Activated naive CD4-positive, alpha-beta T cell treated with anti-CD3 and anti-CD28 coated beads, Interleukin-2, amount 10 ng/mL, durations not matched to agents 7 days and 5 days (primary cell): ENCODE measurements around the gene PSMF1.

ENCODE experiments used
- CTCF ChIA-PET: fragments of 350-600 bp; sonication (Branson Sonifier 250); formaldehyde crosslinking; loops from one replicate; lab custom pipeline; 2021; ENCODE audit warnings: antibody characterized with exemption; lab: Charles Lee
- DNase-seq: peaks from one replicate; pipeline ENCODE4 v3.0.0-alpha.2; 2020
- H3K27ac Mint-ChIP-seq: one replicate; pipeline ENCODE4 v1.8.0; 2021; ENCODE audit warnings: mild to moderate bottlenecking, moderate library complexity, mixed read lengths
- H3K27me3 Mint-ChIP-seq: one replicate; pipeline ENCODE4 v1.8.0; 2021; ENCODE audit warnings: mild to moderate bottlenecking, mixed read lengths
- H3K36me3 Mint-ChIP-seq: one replicate; pipeline ENCODE4 v1.8.0; 2021; ENCODE audit warnings: mixed read lengths
- H3K4me1 Mint-ChIP-seq: one replicate; pipeline ENCODE4 v1.8.0; 2021; ENCODE audit warnings: mixed read lengths
- H3K4me3 Mint-ChIP-seq: one replicate; pipeline ENCODE4 v1.8.0; 2021; ENCODE audit warnings: mild to moderate bottlenecking, moderate library complexity, mixed read lengths
- H3K9me3 Mint-ChIP-seq: one replicate; pipeline ENCODE4 v1.8.0; 2021; ENCODE audit warnings: mixed read lengths

Gene PSMF1

DNA sequence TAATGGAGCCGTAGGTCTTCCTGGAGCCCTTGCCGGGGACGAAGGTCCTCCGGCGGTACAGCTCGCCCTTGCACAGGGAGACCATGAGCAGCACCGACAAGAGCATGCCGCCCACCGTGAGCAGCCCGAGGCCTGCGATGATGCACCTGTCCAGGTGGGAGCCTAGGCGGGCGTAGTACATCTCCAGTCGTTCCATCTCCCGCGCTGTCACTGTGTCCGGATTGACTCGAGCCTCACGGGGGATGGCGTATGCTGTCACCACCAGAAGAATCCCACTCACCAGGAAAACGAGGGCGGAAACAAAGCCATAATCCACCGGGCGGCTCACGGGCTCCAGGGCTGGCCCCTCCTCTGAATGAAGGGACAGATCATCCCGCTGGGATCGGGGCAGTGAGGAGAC, 62.5 kb downstream of the PSMF1 start:
- CTCF ChIA-PET = interaction anchor here (0.7 to 1.4 kb wide), 3 partner anchors 9 to 225 kb away, joined by 3 to 5 read pairs (median 3); no protein-coding TSS in a partner anchor
- Mint-ChIP-seq H3K4me1 (peaks cover 8% of the 10 kb centered on the region), H3K9me3 (no peaks in the 10 kb centered on the region), H3K4me3 (no peak overlapping the region), H3K27me3 (peaks cover 29% of the 10 kb centered on the region), H3K27ac (no peak overlapping the region), H3K36me3 (no peaks in the 10 kb centered on the region)
- no peak for DNase-seq

DNA sequence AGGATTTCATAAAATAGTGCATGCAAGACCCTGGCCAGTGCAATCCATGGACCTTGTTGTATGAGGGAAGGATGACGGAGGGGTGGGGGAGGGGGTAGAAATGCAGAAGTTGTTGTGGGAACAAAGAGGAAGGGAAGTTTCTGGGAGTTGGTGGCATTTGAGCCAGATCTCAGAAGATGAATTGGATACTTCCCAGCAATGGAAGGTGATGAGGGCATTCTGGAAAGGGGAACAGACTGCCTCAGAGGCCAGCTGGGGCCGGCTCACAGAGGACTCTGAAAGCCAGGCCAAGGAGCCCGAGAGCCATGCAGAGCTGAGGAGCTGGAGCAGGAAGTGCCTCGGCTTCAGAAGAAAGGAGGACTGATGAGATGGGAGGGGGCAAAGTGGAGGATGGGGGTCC, 63.7 kb downstream of the PSMF1 start:
- no peaks in the 10 kb centered on the region for H3K9me3 Mint-ChIP-seq
- peaks cover 29% of the 10 kb centered on the region for H3K27me3 Mint-ChIP-seq
- H3K36me3 Mint-ChIP-seq = no peaks in the 10 kb centered on the region
- H3K27ac Mint-ChIP-seq = no peak overlapping the region
- no peak for DNase-seq
- CTCF ChIA-PET = no interaction called here
- peaks cover 11% of the 10 kb centered on the region for H3K4me1 Mint-ChIP-seq
- no peak overlapping the region for H3K4me3 Mint-ChIP-seq

GRCh38 chr20:1183153-1183552, 64.8 kb downstream of the PSMF1 start:
- DNase-seq = no peak
- H3K9me3 Mint-ChIP-seq = no peaks in the 10 kb centered on the region
- CTCF ChIA-PET = interaction anchor here (1.1 kb wide), 1 partner anchor 226 kb away, joined by 4 read pairs; no protein-coding TSS in a partner anchor
- peaks cover 29% of the 10 kb centered on the region for H3K27me3 Mint-ChIP-seq
- no peaks in the 10 kb centered on the region for H3K36me3 Mint-ChIP-seq
- H3K4me3 Mint-ChIP-seq = no peak overlapping the region
- peak overlapping the region; percentile 60 for H3K27ac Mint-ChIP-seq
- peaks cover 11% of the 10 kb centered on the region for H3K4me1 Mint-ChIP-seq

- Mint-ChIP-seq H3K36me3 (no peaks in the 10 kb centered on the region), H3K4me1 (peaks cover 11% of the 10 kb centered on the region), H3K4me3 (peak overlapping the region; percentile 71), H3K9me3 (no peaks in the 10 kb centered on the region), H3K27ac (no peak overlapping the region), H3K27me3 (peaks cover 33% of the 10 kb centered on the region)
- CTCF ChIA-PET = interaction anchor here (0.7 to 1.2 kb wide), 3 partner anchors 8 to 129 kb away, joined by 3 to 4 read pairs (median 4); no protein-coding TSS in a partner anchor
- DNase-seq = no peak
Measured at GRCh38 chr20:1184260-1184637, 65.8 kb downstream of the PSMF1 start.

GRCh38 chr20:1184638-1185315, 66.4 kb downstream of the PSMF1 start, which contains the start of gene TMEM74B:
Gene TMEM74B (minus strand): TSS chr20:1184981. CDS start chr20:1183801, 1,180 bp downstream.
- peaks cover 11% of the 10 kb centered on the region for H3K4me1 Mint-ChIP-seq
- peak within 1 kb of the TSS; percentile 71 for H3K4me3 Mint-ChIP-seq
- H3K27me3 Mint-ChIP-seq = peaks cover 38% of the 10 kb centered on the region
- no peak within 1 kb of the TSS for H3K27ac Mint-ChIP-seq
- no peak for DNase-seq
- no peaks in the 10 kb centered on the region for H3K9me3 Mint-ChIP-seq
- CTCF ChIA-PET = interaction anchor here (0.7 to 1.2 kb wide), 4 partner anchors 9 to 128 kb away, joined by 3 to 4 read pairs (median 4); no protein-coding TSS in a partner anchor
- H3K36me3 Mint-ChIP-seq = no peaks in the 10 kb centered on the region

- no peaks in the 10 kb centered on the region for H3K9me3 Mint-ChIP-seq
- H3K4me3 Mint-ChIP-seq = peak overlapping the region; percentile 33
- CTCF ChIA-PET = interaction anchor here (0.7 to 3.3 kb wide), 3 partner anchors 9 to 77 kb away, joined by 4 to 14 read pairs (median 4); no protein-coding TSS in a partner anchor
- H3K36me3 Mint-ChIP-seq = no peaks in the 10 kb centered on the region
- H3K27ac Mint-ChIP-seq = no peak overlapping the region
- H3K4me1 Mint-ChIP-seq = peaks cover 11% of the 10 kb centered on the region
- DNase-seq = no peak
- H3K27me3 Mint-ChIP-seq = peaks cover 44% of the 10 kb centered on the region
Measured at GRCh38 chr20:1185316-1185741, 66.9 kb downstream of the PSMF1 start.

DNA sequence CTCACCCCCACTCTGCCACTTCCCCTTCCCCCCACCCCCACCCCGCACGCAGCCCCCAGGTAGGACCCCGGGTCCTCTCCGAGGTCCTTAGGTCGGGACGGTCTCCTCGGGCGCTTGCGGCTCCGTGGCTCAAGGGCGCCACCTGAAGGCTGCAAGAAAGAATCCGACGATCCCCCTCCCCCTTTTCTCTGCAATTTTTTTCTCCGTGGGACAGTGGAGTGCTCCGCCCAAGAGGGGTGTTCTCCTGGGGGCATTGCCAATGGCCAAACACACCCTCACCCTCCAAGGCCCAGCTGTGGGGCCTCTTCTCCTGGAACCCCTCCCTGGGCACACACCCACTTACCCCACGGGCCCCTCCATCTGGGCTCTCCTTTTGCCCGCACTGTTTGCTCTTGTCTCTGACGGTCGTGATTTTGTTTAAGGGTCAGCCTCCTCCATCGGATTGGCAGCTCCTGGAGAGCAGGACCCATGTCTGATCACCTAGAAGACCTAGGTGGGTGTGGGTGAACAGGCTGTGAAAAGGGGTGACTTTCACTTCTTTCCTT, 67.5 kb downstream of the PSMF1 start:
- DNase-seq = peak; percentile 70
- Mint-ChIP-seq H3K27ac (no peak overlapping the region), H3K27me3 (peaks cover 48% of the 10 kb centered on the region), H3K4me3 (peak overlapping the region; percentile 58), H3K4me1 (peaks cover 11% of the 10 kb centered on the region), H3K36me3 (no peaks in the 10 kb centered on the region), H3K9me3 (no peaks in the 10 kb centered on the region)
- CTCF ChIA-PET = interaction anchor here (1.2 to 3.3 kb wide), 3 partner anchors 14 to 78 kb away, joined by 4 to 14 read pairs (median 11); no protein-coding TSS in a partner anchor

DNA sequence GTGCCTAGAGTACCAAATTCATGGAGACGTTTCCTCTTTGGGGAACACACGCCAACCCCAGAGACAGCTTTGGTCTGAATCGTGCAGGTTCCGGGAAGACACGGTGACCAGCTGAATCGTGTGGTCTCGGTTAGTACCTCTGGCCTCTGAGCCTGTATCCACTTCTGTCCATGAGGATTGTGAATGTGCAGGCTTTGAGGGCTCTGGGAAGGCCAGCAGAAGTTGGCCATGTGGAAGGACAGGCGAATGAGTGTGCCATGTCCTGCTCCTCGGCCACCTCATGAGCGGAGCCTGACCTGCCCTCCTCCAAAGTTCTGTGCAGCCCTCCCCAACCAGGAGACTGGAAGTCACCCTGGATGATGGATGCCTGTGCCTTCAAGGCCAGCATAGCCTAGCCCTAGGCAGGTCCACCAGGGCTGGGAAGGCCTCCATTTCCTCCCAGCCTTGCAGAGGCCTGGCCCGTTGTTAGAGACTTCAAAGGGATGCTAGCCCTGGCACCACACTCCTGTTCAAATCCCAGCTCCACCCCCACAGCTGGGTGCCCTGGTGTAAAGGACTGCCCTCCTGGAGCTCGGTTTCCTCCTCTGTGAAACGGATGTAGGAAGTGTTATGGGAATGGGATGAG, 68.1 kb downstream of the PSMF1 start:
- peaks cover 49% of the 10 kb centered on the region for H3K27me3 Mint-ChIP-seq
- peaks cover 11% of the 10 kb centered on the region for H3K4me1 Mint-ChIP-seq
- no peak for DNase-seq
- CTCF ChIA-PET = interaction anchor here (1.0 to 3.3 kb wide), 4 partner anchors 11 to 78 kb away, joined by 3 to 14 read pairs (median 8); no protein-coding TSS in a partner anchor
- H3K36me3 Mint-ChIP-seq = no peaks in the 10 kb centered on the region
- H3K4me3 Mint-ChIP-seq = no peak overlapping the region
- no peaks in the 10 kb centered on the region for H3K9me3 Mint-ChIP-seq
- no peak overlapping the region for H3K27ac Mint-ChIP-seq

- no peaks in the 10 kb centered on the region for H3K9me3 Mint-ChIP-seq
- DNase-seq = no peak
- peaks cover 11% of the 10 kb centered on the region for H3K4me1 Mint-ChIP-seq
- no peaks in the 10 kb centered on the region for H3K36me3 Mint-ChIP-seq
- peaks cover 42% of the 10 kb centered on the region for H3K27me3 Mint-ChIP-seq
- H3K4me3 Mint-ChIP-seq = no peak overlapping the region
- no peak overlapping the region for H3K27ac Mint-ChIP-seq
- CTCF ChIA-PET = interaction anchor here (0.7 to 3.3 kb wide), 5 partner anchors 10 to 80 kb away, joined by 3 to 14 read pairs (median 3); no protein-coding TSS in a partner anchor
Measured at GRCh38 chr20:1187605-1188171, 69.3 kb downstream of the PSMF1 start.

GRCh38 chr20:1188347-1188746, 69.9 kb downstream of the PSMF1 start:
- Mint-ChIP-seq H3K4me3 (no peak overlapping the region), H3K36me3 (no peaks in the 10 kb centered on the region), H3K4me1 (peaks cover 11% of the 10 kb centered on the region), H3K27ac (no peak overlapping the region), H3K9me3 (no peaks in the 10 kb centered on the region), H3K27me3 (peaks cover 35% of the 10 kb centered on the region)
- CTCF ChIA-PET = interaction anchor here (2.4 to 3.3 kb wide), 2 partner anchors 11 to 80 kb away, joined by 11 to 14 read pairs; no protein-coding TSS in a partner anchor
- no peak for DNase-seq

DNA sequence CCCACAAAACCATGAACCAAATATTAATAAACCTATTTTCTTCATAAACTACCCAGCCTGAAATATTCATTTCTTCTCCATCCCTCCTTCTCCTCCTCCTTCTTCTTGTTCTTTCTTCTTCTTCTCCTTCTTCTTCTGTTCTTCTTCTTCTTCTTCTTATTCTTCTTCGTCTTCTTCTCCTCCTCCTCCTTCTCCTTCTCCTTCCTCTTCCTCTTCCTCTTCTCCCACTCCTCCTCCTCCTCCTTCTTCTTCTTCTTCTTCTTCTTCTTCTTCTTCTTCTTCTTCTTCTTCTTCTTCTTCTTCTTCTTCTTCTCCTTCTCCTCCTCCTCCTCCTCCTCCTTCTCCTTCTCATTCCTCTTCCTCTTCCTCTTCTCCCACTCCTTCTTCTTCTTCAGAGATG, 71.4 kb downstream of the PSMF1 start:
- H3K4me1 Mint-ChIP-seq = peaks cover 5% of the 10 kb centered on the region
- DNase-seq = no peak
- no peaks in the 10 kb centered on the region for H3K36me3 Mint-ChIP-seq
- CTCF ChIA-PET = interaction anchor here (0.6 kb wide), 1 partner anchor 72 kb away, joined by 3 read pairs; no protein-coding TSS in a partner anchor
- no peak overlapping the region for H3K27ac Mint-ChIP-seq
- peaks cover 20% of the 10 kb centered on the region for H3K27me3 Mint-ChIP-seq
- no peak overlapping the region for H3K4me3 Mint-ChIP-seq
- H3K9me3 Mint-ChIP-seq = no peaks in the 10 kb centered on the region

- CTCF ChIA-PET = no interaction called here
- Mint-ChIP-seq H3K27me3 (peaks cover 24% of the 10 kb centered on the region), H3K9me3 (no peaks in the 10 kb centered on the region), H3K4me3 (no peak overlapping the region), H3K27ac (no peak overlapping the region), H3K36me3 (no peaks in the 10 kb centered on the region), H3K4me1 (peaks cover 4% of the 10 kb centered on the region)
- DNase-seq = no peak
Measured at GRCh38 chr20:1190847-1191246, 72.4 kb downstream of the PSMF1 start.

- Mint-ChIP-seq H3K27ac (no peak overlapping the region), H3K4me3 (no peak overlapping the region), H3K27me3 (peaks cover 28% of the 10 kb centered on the region), H3K4me1 (no peaks in the 10 kb centered on the region), H3K9me3 (no peaks in the 10 kb centered on the region), H3K36me3 (no peaks in the 10 kb centered on the region)
- CTCF ChIA-PET = no interaction called here
- no peak for DNase-seq
Measured at GRCh38 chr20:1191299-1191698, 72.9 kb downstream of the PSMF1 start.

- H3K9me3 Mint-ChIP-seq = no peaks in the 10 kb centered on the region
- no peaks in the 10 kb centered on the region for H3K36me3 Mint-ChIP-seq
- DNase-seq = no peak
- peaks cover 5% of the 10 kb centered on the region for H3K4me1 Mint-ChIP-seq
- H3K4me3 Mint-ChIP-seq = no peak overlapping the region
- CTCF ChIA-PET = no interaction called here
- H3K27ac Mint-ChIP-seq = no peak overlapping the region
- peaks cover 14% of the 10 kb centered on the region for H3K27me3 Mint-ChIP-seq
Measured at GRCh38 chr20:1195226-1195625, 76.8 kb downstream of the PSMF1 start.
